H1 (cell line): ENCODE data around the gene MSL3B.
A peak's percentile ranks its signal among the peaks of the same experiment; 100 is the strongest.

ENCODE experiments used
- CTCF ChIA-PET: fragments of 300-600 bp; sonication (Branson Sonifier 250); formaldehyde crosslinking; loops from one replicate; lab custom pipeline; 2021; ENCODE audit not compliant: partially characterized antibody; lab: Charles Lee
- POLR2A ChIA-PET: fragments of 300-600 bp; sonication (Branson Sonifier 250); formaldehyde crosslinking; loops from one replicate; lab custom pipeline; 2021; ENCODE audit warnings: inconsistent platforms; ENCODE audit not compliant: partially characterized antibody; lab: Charles Lee
- DNase-seq, 2 experiments: peaks; one replicate each; pipeline versions ENCODE4 v3.0.0 to v3.0.0-alpha.2; 2010 to 2022; ENCODE audit warnings: low spot score in 2 of 2, low read depth in 1 of 2, mixed read lengths in 1 of 2
- FAIRE-seq: peaks from 2 replicates; lab custom pipeline; 2011; peaks lifted over from hg19 to GRCh38; lab: Jason Lieb, UNC
- H2AFZ ChIP-seq: 2 replicates; pipeline ENCODE4 v1.8.1; 2012; ENCODE audit warnings: low read length, inconsistent platforms
- H2AK5ac ChIP-seq: 2 replicates; pipeline ENCODE4 v1.6.1; 2013; ENCODE audit warnings: low read depth, low read length
- H2BK120ac ChIP-seq: replicated peaks from 2 replicates; pipeline ENCODE3; 2013; ENCODE audit warnings: low read depth, low read length, inconsistent platforms
- H2BK12ac ChIP-seq: 2 replicates; pipeline ENCODE4 v1.6.1; 2013; ENCODE audit warnings: low read depth, low read length
- H2BK15ac ChIP-seq: 2 replicates; pipeline ENCODE4 v1.6.1; 2013; ENCODE audit warnings: low read length
- H2BK20ac ChIP-seq: 2 replicates; pipeline ENCODE4 v1.6.1; 2013; ENCODE audit warnings: low read length
- H2BK5ac ChIP-seq: 2 replicates; pipeline ENCODE4 v1.6.1; 2013; ENCODE audit warnings: low read depth, low read length
- H3K14ac ChIP-seq: 2 replicates; pipeline ENCODE4 v1.6.1; 2013; ENCODE audit warnings: inconsistent platforms; ENCODE audit not compliant: insufficient read length
- H3K18ac ChIP-seq: 2 replicates; pipeline ENCODE4 v1.6.1; 2013; ENCODE audit warnings: low read length; ENCODE audit errors: extremely low read depth
- H3K23ac ChIP-seq: 2 replicates; pipeline ENCODE4 v1.6.1; 2013; ENCODE audit warnings: inconsistent platforms; ENCODE audit not compliant: insufficient read length
- H3K23me2 ChIP-seq: 2 replicates; pipeline ENCODE4 v1.6.1; 2013; ENCODE audit warnings: low read depth, low read length
- H3K27ac ChIP-seq: 2 replicates; pipeline ENCODE4 v1.6.1; 2011; ENCODE audit warnings: low read depth, low read length, inconsistent platforms
- H3K27me3 ChIP-seq, 4 experiments: replicated peaks in 1 of 4; 1 replicate in 1 of 4; 2 replicates in 3 of 4; pipeline versions ENCODE4 v1.6.1 to v1.8.1; 2011 to 2013; ENCODE audit warnings: low read length in 3 of 4, mild to moderate bottlenecking in 3 of 4, inconsistent platforms in 2 of 4, mixed read lengths in 2 of 4, moderate library complexity in 1 of 4; ENCODE audit not compliant: control insufficient read depth in 3 of 4, insufficient read depth in 3 of 4; ENCODE audit errors: extremely low read depth in 1 of 4
- H3K36me3 ChIP-seq, 4 experiments: 2 replicates each; pipeline versions ENCODE4 v1.6.1 to v1.8.1; 2011 to 2013; ENCODE audit warnings: mild to moderate bottlenecking in 4 of 4, low read length in 3 of 4, moderate library complexity in 2 of 4, control low read depth in 1 of 4, inconsistent platforms in 1 of 4; ENCODE audit not compliant: insufficient read depth in 4 of 4, control insufficient read depth in 2 of 4
- H3K4ac ChIP-seq: replicated peaks from 2 replicates; pipeline ENCODE3; 2013; ENCODE audit warnings: low read length, low read depth, mixed read lengths, inconsistent platforms; ENCODE audit not compliant: insufficient read length
- H3K4me1 ChIP-seq, 4 experiments: replicated peaks in 1 of 4; 1 replicate in 1 of 4; 2 replicates in 3 of 4; pipeline versions ENCODE4 v1.6.1 to v1.8.1; 2011 to 2013; ENCODE audit warnings: low read length in 3 of 4, inconsistent platforms in 2 of 4, mixed read lengths in 1 of 4; ENCODE audit not compliant: insufficient read depth in 4 of 4, control insufficient read depth in 3 of 4
- H3K4me2 ChIP-seq, 2 experiments: 2 replicates each; pipeline versions ENCODE4 v1.6.1 to v1.8.1; 2011 to 2013; ENCODE audit warnings: low read depth in 2 of 2, low read length in 2 of 2, control low read depth in 1 of 2, inconsistent platforms in 1 of 2, mild to moderate bottlenecking in 1 of 2; ENCODE audit not compliant: insufficient read depth in 1 of 2
- H3K4me3 ChIP-seq, 4 experiments: fragments of 200-600, 300-600 bp in 1 of 4; sonication (generic), shearing (Covaris generic), sonication (Bioruptor Twin) in 1 of 4; 2 replicates each; pipeline versions ENCODE4 v1.5.1 to v1.8.1; 2011 to 2016; ENCODE audit warnings: low read length in 4 of 4, low read depth in 3 of 4, control low read depth in 2 of 4, inconsistent platforms in 2 of 4, mild to moderate bottlenecking in 2 of 4, mixed read lengths in 1 of 4, moderate library complexity in 1 of 4; ENCODE audit not compliant: insufficient read depth in 2 of 4; ENCODE audit errors: extremely low read depth in 1 of 4
- H3K56ac ChIP-seq: replicated peaks from 2 replicates; pipeline ENCODE3; 2013; ENCODE audit warnings: low read depth, mild to moderate bottlenecking, mixed read lengths, low read length, inconsistent platforms; ENCODE audit not compliant: insufficient read length
- H3K79me1 ChIP-seq: 2 replicates; pipeline ENCODE4 v1.6.1; 2013; ENCODE audit warnings: low read depth, low read length, control low read depth
- H3K79me2 ChIP-seq, 2 experiments: 2 replicates each; pipeline versions ENCODE4 v1.6.1 to v1.8.1; 2012 to 2013; ENCODE audit warnings: low read length in 2 of 2, mild to moderate bottlenecking in 2 of 2, inconsistent platforms in 1 of 2; ENCODE audit not compliant: insufficient read depth in 2 of 2, control insufficient read depth in 1 of 2
- H3K9ac ChIP-seq, 4 experiments: replicated peaks in 1 of 4; 1 replicate in 1 of 4; 2 replicates in 3 of 4; pipeline versions ENCODE4 v1.6.1 to v1.8.1; 2011 to 2013; ENCODE audit warnings: low read depth in 3 of 4, low read length in 3 of 4, control low read depth in 2 of 4, mild to moderate bottlenecking in 2 of 4, moderate library complexity in 2 of 4, inconsistent platforms in 1 of 4; ENCODE audit errors: extremely low read depth in 1 of 4
- H3K9me3 ChIP-seq, 2 experiments: 2 replicates each; pipeline versions ENCODE4 v1.6.1 to v1.8.1; 2012 to 2013; ENCODE audit warnings: mild to moderate bottlenecking in 2 of 2, moderate library complexity in 2 of 2, control low read depth in 1 of 2, inconsistent platforms in 1 of 2, low read depth in 1 of 2, low read length in 1 of 2, mixed read lengths in 1 of 2; ENCODE audit not compliant: insufficient read depth in 2 of 2
- H4K20me1 ChIP-seq, 2 experiments: replicated peaks in 1 of 2; 2 replicates each; pipeline versions ENCODE3 to v1.8.1; 2011 to 2013; ENCODE audit warnings: inconsistent platforms in 2 of 2, low read length in 2 of 2, mild to moderate bottlenecking in 1 of 2; ENCODE audit not compliant: insufficient read depth in 2 of 2, control insufficient read depth in 1 of 2
- H4K5ac ChIP-seq: 2 replicates; pipeline ENCODE4 v1.6.1; 2013; ENCODE audit warnings: low read length, low read depth, mixed read lengths, inconsistent platforms; ENCODE audit not compliant: insufficient read length
- H4K8ac ChIP-seq: 2 replicates; pipeline ENCODE4 v1.8.0; 2013; ENCODE audit warnings: mild to moderate bottlenecking, moderate library complexity, low read length, inconsistent platforms; ENCODE audit not compliant: insufficient read depth; ENCODE audit errors: extremely low read depth
- H4K91ac ChIP-seq: replicated peaks from 2 replicates; pipeline ENCODE3; 2013; ENCODE audit warnings: low read length, mixed read lengths, inconsistent platforms; ENCODE audit not compliant: insufficient read length
- E2F6 ChIP-seq: IDR thresholded peaks from 2 replicates; pipeline ENCODE4 v1.6.1; 2012; ENCODE audit warnings: inconsistent platforms
- GABPA ChIP-seq: IDR thresholded peaks from 2 replicates; pipeline ENCODE4 v1.6.1; 2011; ENCODE audit warnings: mild to moderate bottlenecking, low read length, moderate library complexity, borderline replicate concordance; ENCODE audit not compliant: insufficient read depth
- HDAC6 ChIP-seq: IDR thresholded peaks from one replicate; pipeline ENCODE4 v1.7.1; 2012; ENCODE audit warnings: low read depth, mild to moderate bottlenecking, inconsistent platforms, low read length, moderate library complexity
- KDM4A ChIP-seq: IDR thresholded peaks from one replicate; pipeline ENCODE4 v1.7.1; 2012; ENCODE audit warnings: low read depth, mild to moderate bottlenecking, moderate library complexity, low read length, inconsistent platforms; ENCODE audit not compliant: severe bottlenecking
- MAX ChIP-seq: IDR thresholded peaks from 2 replicates; pipeline ENCODE4 v1.6.1; 2012; ENCODE audit warnings: inconsistent platforms
- PHF8 ChIP-seq: fragments of 200-600 bp; sonication (generic); conservative IDR thresholded peaks from 2 replicates; pipeline ENCODE4 v1.7.1; 2012; ENCODE audit warnings: low read depth, mild to moderate bottlenecking, inconsistent platforms, low read length, moderate library complexity
- RNF2 ChIP-seq: fragments of 200-900, 300-1000 bp; sonication (generic); IDR thresholded peaks from 2 replicates; pipeline ENCODE4 v1.7.1; 2016; ENCODE audit warnings: borderline replicate concordance, low read depth, mild to moderate bottlenecking, antibody characterized with exemption, low read length; ENCODE audit not compliant: poor library complexity, severe bottlenecking; ENCODE audit errors: missing control alignments
- SAP30 ChIP-seq: fragments of 300-600 bp; sonication (generic); IDR thresholded peaks from 2 replicates; pipeline ENCODE4 v1.7.1; 2012; ENCODE audit warnings: low read length, moderate library complexity, mild to moderate bottlenecking, inconsistent platforms; ENCODE audit not compliant: insufficient read depth, insufficient replicate concordance
- SIRT6 ChIP-seq: IDR thresholded peaks from one replicate; pipeline ENCODE4 v1.7.1; 2012; ENCODE audit warnings: low read length, inconsistent platforms
- SP2 ChIP-seq: IDR thresholded peaks from 2 replicates; pipeline ENCODE4 v1.6.1; 2012; ENCODE audit warnings: mild to moderate bottlenecking, low read length, inconsistent platforms
- TEAD4 ChIP-seq: IDR thresholded peaks from 2 replicates; pipeline ENCODE4 v1.6.1; 2012; ENCODE audit warnings: low read depth, low read length, inconsistent platforms, mixed read lengths
- ZNF274 ChIP-seq: IDR thresholded peaks from 2 replicates; pipeline ENCODE4 v1.7.0; 2012; ENCODE audit warnings: low read length, borderline replicate concordance; ENCODE audit errors: extremely low read depth
- WGBS, 2 experiments: shearing (Covaris generic) in 1 of 2; methylation state at CpG; one replicate each; pipeline versions ENCODE4 v1.1.6 to v1.1.7; 2013 to 2015; ENCODE audit warnings: low lambda C conversion rate in 2 of 2, mixed read lengths in 2 of 2, inconsistent platforms in 1 of 2, low coverage in 1 of 2, missing lambda C conversion rate in 1 of 2; ENCODE audit not compliant: insufficient replicate concordance in 2 of 2, insufficient coverage in 1 of 2, insufficient read length in 1 of 2; ENCODE audit errors: extremely low coverage in 1 of 2, missing lambda C conversion rate in 1 of 2; 5-methylcytosine and 5-hydroxymethylcytosine counted together

MSL3B gene

DNA sequence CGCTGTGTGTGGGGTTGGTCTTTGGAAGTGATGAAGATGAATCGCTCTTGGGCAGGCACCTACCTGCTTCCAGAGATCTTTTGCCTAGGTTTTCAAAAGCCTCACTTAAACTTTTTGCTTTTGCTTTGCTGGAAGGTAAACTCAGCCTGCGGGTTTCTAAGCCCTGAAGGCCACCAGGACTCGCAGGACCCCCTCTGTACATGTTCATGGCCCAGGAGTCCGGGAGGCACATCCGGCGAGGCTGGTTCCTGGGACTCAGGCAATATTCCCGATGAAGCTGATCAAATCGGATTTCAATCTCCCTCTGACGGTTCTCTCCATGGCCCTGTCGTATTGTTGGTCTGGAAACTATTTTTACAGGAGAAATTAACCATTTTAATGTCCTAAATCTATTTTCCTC, 27.0 kb downstream of the MSL3B start:
- H3K79me1 ChIP-seq: peaks cover 7% of the 10 kb centered on the region; the same call in 1 of the 2 replicates
- DNase-seq (peak in 1 of 2 experiments; percentile 17), FAIRE-seq (no peak)
- H3K27ac ChIP-seq: no peak overlapping the region
- no peak overlapping the region for H3K18ac ChIP-seq
- no peak overlapping the region for H2BK20ac ChIP-seq
- H3K23me2 ChIP-seq: no peaks in the 10 kb centered on the region
- no peak overlapping the region for H2AK5ac ChIP-seq
- no peak overlapping the region for H3K4me2 ChIP-seq
- no peak overlapping the region for H2BK12ac ChIP-seq
- H4K8ac ChIP-seq: no peak overlapping the region
- 96% methylated on average over 11 of the region's 11 CpGs; no CpG with 5 or more reads in 1 of the 2 experiments for WGBS, 2 experiments
- H4K91ac ChIP-seq: no peak overlapping the region
- no peak overlapping the region for H3K9ac ChIP-seq
- no peak overlapping the region for H3K23ac ChIP-seq
- H3K9me3 ChIP-seq: no peaks in the 10 kb centered on the region
- H2BK5ac ChIP-seq: no peak overlapping the region
- CTCF ChIA-PET: interaction anchor here (1.0 to 2.0 kb wide), 4 partner anchors 8 to 91 kb away, joined by 3 to 8 read pairs (median 3); no protein-coding TSS in a partner anchor
- H3K4me1 ChIP-seq: no peaks in the 10 kb centered on the region
- no peak overlapping the region for H4K5ac ChIP-seq
- H3K79me2 ChIP-seq: peaks cover 3 to 66% of the 10 kb centered on the region in 2 experiments; a peak in 3 of 4 replicates
- no peak overlapping the region for H3K4ac ChIP-seq
- H3K27me3 ChIP-seq: no peaks in the 10 kb centered on the region
- no peak overlapping the region for H3K4me3 ChIP-seq
- no peak overlapping the region for H2BK15ac ChIP-seq
- peaks cover 57 to 99% (median 90%) of the 10 kb centered on the region in 4 experiments for H3K36me3 ChIP-seq
- POLR2A ChIA-PET: interaction anchor here (0.8 kb wide), 1 partner anchor 9 kb away, joined by 3 read pairs; no protein-coding TSS in a partner anchor
- H3K56ac ChIP-seq: no peak overlapping the region
- H4K20me1 ChIP-seq: peaks cover 28 to 30% of the 10 kb centered on the region in 2 experiments
- no peak overlapping the region for H2AFZ ChIP-seq
- H2BK120ac ChIP-seq: no peak overlapping the region
- no peak overlapping the region for H3K14ac ChIP-seq
- no peak for TF ChIP-seq E2F6
- TF ChIP-seq SAP30: no peak
- TF ChIP-seq MAX: no peak
- TF ChIP-seq SIRT6: no peak
- no peak for TF ChIP-seq RNF2
- no peak for TF ChIP-seq HDAC6
- no peak for TF ChIP-seq GABPA
- no peak for TF ChIP-seq ZNF274
- no peak for TF ChIP-seq KDM4A
- no peak for TF ChIP-seq SP2
- TF ChIP-seq PHF8: no peak
- no peak for TF ChIP-seq TEAD4
